Tibial nerve (tissue), 4 donors: Measurements from ENCODE around the gene MYH14. TPM values are rescaled to one million over a fixed set of nuclear protein-coding genes. Genes with fewer than 3 reads are reported as not detected.

ENCODE experiments used
- DNase-seq, 2 donors: peaks; one replicate each; pipeline ENCODE4 v3.0.0-alpha.2; 2019; ENCODE audit warnings: low spot score in 2 of 2
- H3K27ac ChIP-seq, 4 donors: fragments of 200-600 bp; sonication (generic) in 3 of 4; one replicate each; pipeline ENCODE4 v1.5.1; 2017 to 2019; ENCODE audit warnings: mild to moderate bottlenecking in 1 of 4
- H3K27me3 ChIP-seq, 2 donors: fragments of 200-600 bp; sonication (generic) in 1 of 2; one replicate each; pipeline versions ENCODE4 v1.5.1 to v1.6.0; 2017 to 2019
- H3K36me3 ChIP-seq, 3 donors: fragments of 200-600 bp; sonication (generic); one replicate each; pipeline ENCODE4 v1.5.1; 2018 to 2019
- H3K4me1 ChIP-seq, 4 donors: fragments of 200-600 bp; sonication (generic) in 3 of 4; one replicate each; pipeline ENCODE4 v1.5.1; 2017 to 2019
- H3K4me3 ChIP-seq, 4 donors: fragments of 200-600 bp; sonication (generic) in 3 of 4; one replicate each; pipeline ENCODE4 v1.5.1; 2017 to 2019; ENCODE audit warnings: mild to moderate bottlenecking in 1 of 4, moderate library complexity in 1 of 4
- H3K9me3 ChIP-seq, 4 donors: fragments of 200-600 bp; sonication (generic) in 3 of 4; one replicate each; pipeline ENCODE4 v1.5.1; 2017 to 2019
- CTCF ChIP-seq, 5 experiments: fragments of 200-600 bp in 3 of 5; fragments of 450-650 bp in 2 of 5; sonication (generic) in 3 of 5; IDR thresholded peaks; one replicate each; pipeline ENCODE4 v1.5.1; 2016 to 2019; ENCODE audit warnings: antibody characterized with exemption in 5 of 5, mild to moderate bottlenecking in 3 of 5, moderate library complexity in 2 of 5
- EP300 ChIP-seq, 2 donors: sonication (generic); formaldehyde crosslinking; IDR thresholded peaks; one replicate each; pipeline ENCODE4 v1.6.1; 2017; ENCODE audit warnings: antibody characterized with exemption in 2 of 2, mild to moderate bottlenecking in 1 of 2
- POLR2A ChIP-seq, 2 donors: fragments of 450-650 bp; IDR thresholded peaks; one replicate each; pipeline ENCODE4 v1.6.1; 2017; ENCODE audit warnings: antibody characterized with exemption in 2 of 2, mild to moderate bottlenecking in 2 of 2, moderate library complexity in 2 of 2
- WGBS, 2 donors: methylation state at CpG; one replicate each; pipeline ENCODE4 v1.1.5; 2018; 5-methylcytosine and 5-hydroxymethylcytosine counted together
- total RNA-seq, 4 donors: library from RNA; depleted of rRNA; stranded (reverse); fragments of >200 nt; gene quantifications; one replicate each; pipeline ENCODE4 v1.1.0, GENCODE V29; 2016

The MYH14 gene
- total RNA-seq, 4 donors from 2014 or later: 12.9 to 30.3 (median 15.3) TPM

DNA sequence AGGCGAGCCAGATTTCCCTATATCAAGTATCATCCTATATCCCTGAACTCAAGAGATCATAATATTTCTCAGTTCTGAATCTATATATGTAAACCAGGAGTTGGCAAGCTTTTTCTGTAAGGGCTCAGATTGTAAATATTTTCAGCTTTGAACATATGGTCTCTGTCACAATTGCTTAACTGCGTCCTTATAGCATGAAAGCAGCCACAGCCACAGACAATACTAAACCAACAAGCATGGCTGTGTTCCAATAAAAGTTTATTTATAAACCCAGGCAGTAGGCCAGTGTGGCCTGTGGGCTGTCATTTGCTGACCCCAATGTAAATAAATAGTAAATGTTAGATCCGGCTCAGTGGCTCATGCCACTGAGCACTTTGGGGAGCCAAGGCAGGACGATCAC is 12.2 kb upstream of the MYH14 start:
- TF ChIP-seq POLR2A (IDR thresholded peaks at IDR 0.05) (no peak), EP300 (IDR thresholded peaks at IDR 0.05) (no peak)
- WGBS, 2 donors: 32 to 33% methylated on average over 4 of the region's 4 CpGs
- Histone ChIP-seq H3K4me1 (no peaks in the 10 kb centered on the region), H3K4me3 (no peak overlapping the region), H3K27ac (peak overlapping the region in 1 of 4 donors; percentile 42), H3K27me3 (no peaks in the 10 kb centered on the region), H3K36me3 (no peaks in the 10 kb centered on the region), H3K9me3 (peaks cover 0 to 3% (median 0%) of the 10 kb centered on the region in 4 donors)
- no peak for DNase-seq

DNA sequence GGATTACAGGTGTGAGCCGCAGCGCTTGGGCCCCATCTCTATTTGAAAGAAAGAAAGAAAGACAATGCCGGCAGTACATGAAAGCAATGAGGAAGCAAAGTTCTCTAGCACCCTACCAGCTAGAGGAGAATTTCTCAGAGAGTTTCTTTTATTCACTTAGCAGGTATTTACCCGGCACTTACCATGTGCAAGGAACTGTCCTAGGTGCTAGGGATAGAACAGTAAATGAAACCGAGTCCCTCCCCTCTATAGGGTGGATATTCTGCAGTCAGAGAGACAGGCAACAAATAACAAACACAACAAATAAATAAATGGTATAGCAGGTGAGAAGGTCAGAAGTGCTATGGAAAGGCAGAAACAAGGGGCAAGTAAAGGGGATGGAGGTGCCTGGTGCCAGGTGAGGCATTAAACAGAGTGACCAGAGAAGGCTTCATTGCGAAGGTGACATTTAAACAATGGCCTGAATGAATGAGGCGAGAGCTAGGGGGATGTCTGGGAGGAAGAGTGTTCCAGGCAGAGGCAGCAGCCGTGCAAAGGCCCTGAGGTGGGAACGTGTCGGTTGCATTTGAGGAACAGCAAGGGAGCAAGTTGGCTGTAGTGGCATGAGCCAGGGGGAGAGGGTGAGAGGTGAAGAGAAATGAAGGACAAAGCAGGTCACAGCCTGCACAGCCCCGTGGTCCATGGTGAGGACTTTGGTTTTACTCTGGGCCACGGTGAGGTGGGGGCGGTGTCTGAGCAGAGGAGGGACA is 10.8 kb upstream of the MYH14 start:
- no peak for DNase-seq
- no peaks in the 10 kb centered on the region for H3K4me1 ChIP-seq
- no peak overlapping the region for H3K4me3 ChIP-seq
- no peaks in the 10 kb centered on the region for H3K36me3 ChIP-seq
- 71 to 72% methylated on average over 13 of the region's 13 CpGs for WGBS, 2 donors
- H3K27me3 ChIP-seq: no peaks in the 10 kb centered on the region
- no peak overlapping the region for H3K27ac ChIP-seq
- TF ChIP-seq EP300 (IDR thresholded peaks at IDR 0.05) (no peak), POLR2A (IDR thresholded peaks at IDR 0.05) (no peak), CTCF (IDR thresholded peaks at IDR 0.05) (no peak)
- H3K9me3 ChIP-seq: peaks cover 0 to 3% (median 0%) of the 10 kb centered on the region in 4 donors

- no peak for DNase-seq
- no peaks in the 10 kb centered on the region for H3K9me3 ChIP-seq
- peaks cover 0 to 14% (median 2%) of the 10 kb centered on the region in 4 donors for H3K4me1 ChIP-seq
- no peaks in the 10 kb centered on the region for H3K36me3 ChIP-seq
- H3K27ac ChIP-seq: no peak overlapping the region
- TF ChIP-seq CTCF (IDR thresholded peaks at IDR 0.05) (no peak), POLR2A (IDR thresholded peaks at IDR 0.05) (no peak), EP300 (IDR thresholded peaks at IDR 0.05) (no peak)
- WGBS, 2 donors: 73 to 80% methylated on average over 5 of the region's 5 CpGs
- H3K27me3 ChIP-seq: no peaks in the 10 kb centered on the region
- H3K4me3 ChIP-seq: no peak overlapping the region
Measured at GRCh38 chr19:50195224-50195623, 8.2 kb upstream of the MYH14 start.

- H3K36me3 ChIP-seq: no peaks in the 10 kb centered on the region
- H3K4me3 ChIP-seq: no peak overlapping the region
- DNase-seq: no peak
- no peaks in the 10 kb centered on the region for H3K9me3 ChIP-seq
- peaks cover 0 to 18% (median 2%) of the 10 kb centered on the region in 4 donors for H3K4me1 ChIP-seq
- TF ChIP-seq POLR2A (IDR thresholded peaks at IDR 0.05): no peak
- no peak for TF ChIP-seq EP300 (IDR thresholded peaks at IDR 0.05)
- TF ChIP-seq CTCF (IDR thresholded peaks at IDR 0.05): no peak
- no peak overlapping the region for H3K27ac ChIP-seq
- WGBS, 2 donors: 77 to 85% methylated on average over 4 of the region's 4 CpGs
- H3K27me3 ChIP-seq: no peaks in the 10 kb centered on the region
Measured at GRCh38 chr19:50196322-50196932, 7.0 kb upstream of the MYH14 start.

GRCh38 chr19:50197348-50197747 is 6.1 kb upstream of the MYH14 start:
- WGBS, 2 donors: 67 to 75% methylated on average over 3 of the region's 3 CpGs
- TF ChIP-seq POLR2A (IDR thresholded peaks at IDR 0.05) (no peak), CTCF (IDR thresholded peaks at IDR 0.05) (no peak), EP300 (IDR thresholded peaks at IDR 0.05) (no peak)
- DNase-seq: no peak
- Histone ChIP-seq H3K27ac (no peak overlapping the region), H3K4me1 (peaks cover 0 to 27% (median 2%) of the 10 kb centered on the region in 4 donors), H3K27me3 (peaks cover 0 to under 1% of the 10 kb centered on the region in 2 donors), H3K9me3 (no peaks in the 10 kb centered on the region), H3K4me3 (no peak overlapping the region), H3K36me3 (no peaks in the 10 kb centered on the region)
